Right lobe of liver (tissue), 4 donors: Measurements from ENCODE around the gene SVEP1.

Experiments used
- CTCF ChIP-seq, 4 donors: fragments of 200-600 bp in 3 of 4; fragments of 450-650 bp in 1 of 4; IDR thresholded peaks; one replicate each; pipeline versions ENCODE4 v1.5.1 to v1.8.0; 2016 to 2022; ENCODE audit warnings: antibody characterized with exemption in 4 of 4, mild to moderate bottlenecking in 2 of 4
- POLR2A ChIP-seq: fragments of 450-650 bp; IDR thresholded peaks from one replicate; pipeline ENCODE4 v1.6.1; 2017; ENCODE audit warnings: antibody characterized with exemption, mild to moderate bottlenecking
- donor health status: DM: no; HTN: no; CAD: no.
- donor health status: DM: no; HTN: no; CAD: no.
- donor health status: DM: no; HTN: yes; CAD: no.

DNA sequence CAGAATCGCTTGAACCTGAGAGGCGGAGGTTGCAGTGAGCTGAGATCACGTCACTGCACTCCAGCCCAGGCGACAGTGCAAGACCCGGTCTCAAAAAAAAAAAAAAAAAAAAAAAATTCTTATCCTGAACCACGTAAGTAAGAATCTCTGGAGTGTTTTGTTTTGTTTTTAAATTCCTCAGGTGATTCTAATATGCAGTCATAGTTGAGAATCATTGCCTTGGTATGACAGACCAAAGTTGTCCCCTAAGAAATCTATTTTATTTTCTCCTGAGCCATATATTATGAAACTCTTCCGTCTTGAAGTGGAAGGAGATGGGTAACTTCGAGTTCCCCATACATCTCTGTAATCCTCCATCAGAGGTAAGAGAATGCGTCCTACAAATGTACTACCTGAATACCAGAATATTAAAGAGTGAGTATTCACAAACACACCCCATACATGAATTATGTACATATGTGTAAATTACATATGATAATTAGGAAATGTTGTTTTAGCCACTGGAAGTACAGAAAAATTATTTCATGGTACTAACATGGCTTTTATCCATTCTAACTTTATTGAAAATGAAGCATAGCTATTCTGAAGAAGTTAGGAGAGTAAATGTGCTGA lies 26.7 kb upstream of the SVEP1 start:
- TF ChIP-seq POLR2A (no peak), CTCF (IDR thresholded peaks at IDR 0.05) (no peak)
